B cell (primary cell): ENCODE measurements around the gene KIF21B. TPM values are rescaled to one million over a fixed set of nuclear protein-coding genes. Genes with fewer than 3 reads are reported as not detected.

Experiments
- ATAC-seq: fragments of 200-7000 bp; cut with Tn5 transposase; one replicate; pipeline ENCODE4 v1.10.0; 2021; ENCODE audit warnings: low read depth, mild to moderate bottlenecking, moderate number of reproducible peaks, moderate library complexity
- CTCF ChIA-PET: fragments of 350-600 bp; sonication (Branson Sonifier 250); formaldehyde crosslinking; loops from one replicate; lab custom pipeline; 2021; ENCODE audit warnings: antibody characterized with exemption, inconsistent platforms; lab: Charles Lee
- POLR2A ChIA-PET: fragments of 350-600 bp; sonication (Branson Sonifier 250); formaldehyde crosslinking; loops from one replicate; lab custom pipeline; 2021; ENCODE audit warnings: antibody characterized with exemption; lab: Charles Lee
- DNase-seq: peaks from one replicate; pipeline ENCODE4 v3.0.0; 2013
- H2AFZ ChIP-seq: 2 replicates; pipeline ENCODE4 v1.6.1; 2012; ENCODE audit warnings: mild to moderate bottlenecking, low read depth, low read length; ENCODE audit not compliant: insufficient read depth, poor library complexity, severe bottlenecking
- H3K27ac ChIP-seq, 2 donors: 1 replicate in 1 of 2; 2 replicates in 1 of 2; pipeline ENCODE4 v1.5.1; 2012 to 2013; ENCODE audit warnings: low read length in 2 of 2, mild to moderate bottlenecking in 2 of 2, moderate library complexity in 1 of 2
- H3K27me3 ChIP-seq, 4 experiments: fragments of 200-600 bp in 1 of 4; sonication (generic) in 1 of 4; replicated peaks in 1 of 4; 1 replicate in 2 of 4; 2 replicates in 2 of 4; pipeline versions ENCODE4 v1.6.1 to v1.7.0; 2013 to 2016; ENCODE audit warnings: low read length in 3 of 4, mild to moderate bottlenecking in 2 of 4, mixed read lengths in 1 of 4, moderate library complexity in 1 of 4; ENCODE audit not compliant: insufficient read depth in 4 of 4, control insufficient read depth in 3 of 4; ENCODE audit errors: control extremely low read depth in 1 of 4
- H3K36me3 ChIP-seq, 2 experiments: replicated peaks in 1 of 2; 1 replicate in 1 of 2; 2 replicates in 1 of 2; pipeline versions ENCODE4 v1.6.1 to v1.7.1; 2013; ENCODE audit warnings: low read length in 1 of 2; ENCODE audit not compliant: insufficient read depth in 2 of 2, control insufficient read depth in 1 of 2; ENCODE audit errors: control extremely low read depth in 1 of 2, extremely low read depth in 1 of 2
- H3K4me1 ChIP-seq, 2 donors: fragments of 200-600 bp in 1 of 2; sonication (generic) in 1 of 2; 1 replicate in 1 of 2; 2 replicates in 1 of 2; pipeline versions ENCODE4 v1.5.1 to v1.6.1; 2013 to 2017; ENCODE audit warnings: low read length in 2 of 2; ENCODE audit not compliant: control insufficient read depth in 2 of 2, insufficient read depth in 2 of 2
- H3K4me2 ChIP-seq: replicated peaks from 2 replicates; pipeline ENCODE3; 2012; ENCODE audit warnings: mild to moderate bottlenecking, low read depth, low read length; ENCODE audit not compliant: poor library complexity, severe bottlenecking
- H3K4me3 ChIP-seq, 5 experiments: fragments of 200-600 bp in 1 of 5; sonication (generic) in 1 of 5; 1 replicate in 3 of 5; 2 replicates in 2 of 5; pipeline versions ENCODE4 v1.5.1 to v1.7.0; 2011 to 2016; ENCODE audit warnings: low read length in 4 of 5, mild to moderate bottlenecking in 4 of 5, low read depth in 2 of 5, control low read depth in 1 of 5, moderate library complexity in 1 of 5; ENCODE audit not compliant: insufficient read depth in 1 of 5; ENCODE audit errors: control extremely low read depth in 1 of 5, extremely low read depth in 1 of 5
- H3K79me2 ChIP-seq: fragments of 200-600 bp; sonication (generic); one replicate; pipeline ENCODE4 v1.6.0; 2016; ENCODE audit warnings: low read length; ENCODE audit not compliant: control insufficient read depth, insufficient read depth
- H3K9ac ChIP-seq: fragments of 200-600 bp; sonication (generic); 2 replicates; pipeline ENCODE4 v1.6.1; 2017; ENCODE audit warnings: mild to moderate bottlenecking, low read length, moderate library complexity
- H3K9me3 ChIP-seq, 3 donors: one replicate each; pipeline versions ENCODE4 v1.6.1 to v1.7.1; 2013; ENCODE audit warnings: low read length in 2 of 3; ENCODE audit not compliant: control insufficient read depth in 2 of 3, insufficient read depth in 1 of 3; ENCODE audit errors: control extremely low read depth in 1 of 3
- H4K20me1 ChIP-seq: 2 replicates; pipeline ENCODE4 v1.6.0; 2012; ENCODE audit warnings: mild to moderate bottlenecking, low read length; ENCODE audit not compliant: insufficient read depth, control insufficient read depth, poor library complexity, severe bottlenecking
- H3K27ac Mint-ChIP-seq: one replicate; pipeline ENCODE4 v1.8.0; 2021; ENCODE audit warnings: mixed read lengths
- H3K27me3 Mint-ChIP-seq: one replicate; pipeline ENCODE4 v1.8.0; 2021; ENCODE audit warnings: mixed read lengths
- H3K4me1 Mint-ChIP-seq: one replicate; pipeline ENCODE4 v1.8.0; 2021; ENCODE audit warnings: mixed read lengths
- H3K4me3 Mint-ChIP-seq: one replicate; pipeline ENCODE4 v1.8.0; 2021; ENCODE audit warnings: mixed read lengths
- H3K9me3 Mint-ChIP-seq: one replicate; pipeline ENCODE4 v1.8.0; 2022; ENCODE audit warnings: mixed read lengths; ENCODE audit not compliant: insufficient read depth
- CTCF ChIP-seq: fragments of 200-600 bp; IDR thresholded peaks from one replicate; pipeline ENCODE4 v1.8.0; 2022; ENCODE audit warnings: antibody characterized with exemption, mild to moderate bottlenecking
- EZH2 ChIP-seq: IDR thresholded peaks from 2 replicates; pipeline ENCODE4 v1.6.1; 2012; ENCODE audit warnings: borderline replicate concordance, low read depth, mild to moderate bottlenecking, moderate library complexity, low read length; ENCODE audit not compliant: insufficient read depth, poor library complexity, severe bottlenecking
- WGBS: methylation state at CpG from one replicate; pipeline ENCODE4 v1.1.5; 2013; ENCODE audit warnings: missing lambda C conversion rate; ENCODE audit not compliant: insufficient coverage; 5-methylcytosine and 5-hydroxymethylcytosine counted together
- intact Hi-C: fragments of 100-400 bp; cut with micrococcal nuclease; formaldehyde crosslinking; loops from one replicate; pipeline ENCODE4 v1.10.0; 2022
- polyA plus RNA-seq: library from polyadenylated mRNA; depleted of rRNA; stranded (reverse); fragments of >200 nt; gene quantifications from 2 replicates; pipeline ENCODE4 v1.2.3, GENCODE V29; 2012
- total RNA-seq, 2 donors: library from RNA; stranded (reverse); fragments of 120-200 nt in 1 of 2; gene quantifications; 1 replicate in 1 of 2; 2 replicates in 1 of 2; pipeline versions ENCODE4 v1.2.3 to v1.2.4, GENCODE V29; 2013 to 2022

Gene KIF21B
- total and polyA plus RNA-seq, 2 donors (not counting 1 experiment from before 2014, with no cell fraction given): 41.1 to 41.6 TPM

- H3K36me3 ChIP-seq: no peaks in the 10 kb centered on the region
- Mint-ChIP-seq H3K4me3 (no peak overlapping the region), H3K4me1 (no peaks in the 10 kb centered on the region), H3K27me3 (peaks cover 18% of the 10 kb centered on the region), H3K27ac (no peak overlapping the region), H3K9me3 (no peaks in the 10 kb centered on the region)
- no peak for ATAC-seq
- no peak for DNase-seq
- no peaks in the 10 kb centered on the region for H3K9me3 ChIP-seq
- H3K9ac ChIP-seq: no peak overlapping the region
- intact Hi-C loops: no loop called here
- WGBS: 94% methylated on average over 10 of the region's 10 CpGs
- H3K79me2 ChIP-seq: no peaks in the 10 kb centered on the region
- no peaks in the 10 kb centered on the region for H3K4me1 ChIP-seq
- TF ChIP-seq CTCF (no peak), EZH2 (no peak)
- H3K27me3 ChIP-seq: peaks cover 0 to 4% (median 0%) of the 10 kb centered on the region in 4 experiments
- no peak overlapping the region for H3K27ac ChIP-seq
- ChIA-PET CTCF (interaction anchor here (1.0 to 1.4 kb wide), 2 partner anchors 49 to 93 kb away, joined by 3 to 4 read pairs; no protein-coding TSS in a partner anchor), POLR2A (no interaction called here)
- no peak overlapping the region for H3K4me3 ChIP-seq
- H3K4me2 ChIP-seq: no peak overlapping the region
- no peak overlapping the region for H2AFZ ChIP-seq
- H4K20me1 ChIP-seq: no peaks in the 10 kb centered on the region
These were observed 42.2 kb upstream of the KIF21B start for GRCh38 chr1:201065686-201066085.

DNA sequence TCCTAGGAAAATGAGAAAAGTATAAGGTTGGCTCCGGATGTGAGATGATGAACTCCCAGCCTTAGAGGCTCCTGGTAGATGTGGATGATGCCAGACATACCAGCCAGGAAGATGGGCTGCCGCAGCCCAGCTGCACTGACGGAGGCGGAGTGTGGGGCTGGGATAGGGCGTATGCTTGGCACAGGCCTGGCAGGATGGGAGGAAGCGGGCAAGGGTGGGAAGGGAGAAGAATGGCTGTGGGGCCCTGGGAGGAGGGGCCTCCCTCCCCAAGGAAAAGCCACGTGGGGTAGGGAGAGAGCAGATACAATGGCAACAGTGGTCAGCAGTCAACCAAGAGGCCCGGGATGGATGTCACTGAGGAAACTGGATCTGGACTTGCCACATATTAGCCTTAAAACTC is 41.3 kb upstream of the KIF21B start:
- DNase-seq: no peak
- Histone ChIP-seq H3K27me3 (peaks cover 0 to 4% (median 0%) of the 10 kb centered on the region in 4 experiments), H3K4me1 (no peaks in the 10 kb centered on the region), H3K36me3 (no peaks in the 10 kb centered on the region), H3K9me3 (no peaks in the 10 kb centered on the region), H4K20me1 (no peaks in the 10 kb centered on the region), H3K27ac (no peak overlapping the region), H3K9ac (no peak overlapping the region), H3K4me2 (no peak overlapping the region), H3K79me2 (no peaks in the 10 kb centered on the region), H3K4me3 (no peak overlapping the region), H2AFZ (no peak overlapping the region)
- peaks cover 16% of the 10 kb centered on the region for H3K27me3 Mint-ChIP-seq
- CTCF ChIA-PET: interaction anchor here (1.0 to 1.4 kb wide), 2 partner anchors 50 to 92 kb away, joined by 3 to 4 read pairs; no protein-coding TSS in a partner anchor
- intact Hi-C loops: no loop called here
- H3K27ac Mint-ChIP-seq: no peak overlapping the region
- H3K9me3 Mint-ChIP-seq: no peaks in the 10 kb centered on the region
- H3K4me3 Mint-ChIP-seq: no peak overlapping the region
- POLR2A ChIA-PET: no interaction called here
- TF ChIP-seq CTCF: no peak
- TF ChIP-seq EZH2: no peak
- ATAC-seq: no peak
- WGBS: 90% methylated on average over 7 of the region's 8 CpGs
- H3K4me1 Mint-ChIP-seq: no peaks in the 10 kb centered on the region
